Tibial artery (tissue), 4 donors: ENCODE data around the gene EPC1.

Experiments used
- DNase-seq, 2 donors: peaks; one replicate each; pipeline ENCODE4 v3.0.0-alpha.2; 2019
- H3K27ac ChIP-seq, 2 donors: fragments of 200-600 bp; sonication (generic) in 1 of 2; 1 replicate in 1 of 2; 2 replicates in 1 of 2; pipeline ENCODE4 v1.5.1; 2018 to 2019; ENCODE audit warnings: mild to moderate bottlenecking in 1 of 2
- H3K27me3 ChIP-seq, 2 donors: fragments of 200-600 bp; sonication (generic) in 1 of 2; one replicate each; pipeline versions ENCODE4 v1.5.1 to v1.6.0; 2016 to 2019
- H3K36me3 ChIP-seq, 3 donors: fragments of 200-600 bp; sonication (generic) in 2 of 3; one replicate each; pipeline ENCODE4 v1.5.1; 2016 to 2019; ENCODE audit warnings: mild to moderate bottlenecking in 2 of 3
- H3K4me1 ChIP-seq, 4 donors: fragments of 200-600 bp; sonication (generic) in 2 of 4; 1 replicate in 3 of 4; 2 replicates in 1 of 4; pipeline ENCODE4 v1.5.1; 2016 to 2019
- H3K4me3 ChIP-seq, 2 donors: fragments of 200-600 bp; sonication (generic) in 1 of 2; 1 replicate in 1 of 2; 2 replicates in 1 of 2; pipeline ENCODE4 v1.5.1; 2018 to 2019; ENCODE audit warnings: mild to moderate bottlenecking in 2 of 2
- H3K9me3 ChIP-seq, 3 donors: fragments of 200-600 bp; sonication (generic) in 1 of 3; one replicate each; pipeline ENCODE4 v1.5.1; 2016 to 2019
- intact Hi-C: fragments of 100-400 bp; cut with DNase I; formaldehyde crosslinking; loops from one replicate; pipeline ENCODE4 v1.15.0; 2023; ENCODE audit warnings: low total_unique reads
- TF ChIP-seq, protein P1 (sequence below), 2 experiments: fragments of 200-600 bp in 1 of 2; fragments of 450-650 bp in 1 of 2; IDR thresholded peaks; one replicate each; pipeline ENCODE4 v1.5.1; 2017 to 2019; ENCODE audit warnings: antibody characterized with exemption in 2 of 2, mild to moderate bottlenecking in 1 of 2, moderate library complexity in 1 of 2

EPC1 gene

DNA sequence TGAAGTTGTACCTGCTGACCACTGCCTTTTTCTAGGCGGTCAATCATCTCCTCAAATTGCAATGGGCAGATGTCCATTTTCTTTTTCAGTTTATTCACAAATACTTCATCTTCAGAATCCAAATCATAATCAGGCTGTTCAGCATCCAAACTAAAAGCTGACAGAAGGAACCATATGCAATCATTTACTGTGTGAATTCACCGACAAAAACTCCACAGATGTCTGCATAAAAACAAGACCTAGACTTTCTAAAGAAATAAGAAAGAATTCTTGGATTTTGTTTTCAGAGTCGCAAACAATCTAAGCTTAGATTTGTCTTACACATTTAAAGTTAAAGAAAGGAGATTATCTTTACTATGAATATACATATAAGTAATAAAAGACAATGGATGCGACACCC, 53.4 kb downstream of the EPC1 start:
- DNase-seq = no peak
- Histone ChIP-seq H3K36me3 (peaks cover 26 to 33% (median 32%) of the 10 kb centered on the region in 3 donors), H3K4me3 (no peak overlapping the region), H3K9me3 (no peaks in the 10 kb centered on the region), H3K27ac (no peak overlapping the region), H3K27me3 (no peaks in the 10 kb centered on the region), H3K4me1 (peaks cover 0 to 23% (median 2%) of the 10 kb centered on the region in 4 donors)
- TF ChIP-seq, protein P1, sequence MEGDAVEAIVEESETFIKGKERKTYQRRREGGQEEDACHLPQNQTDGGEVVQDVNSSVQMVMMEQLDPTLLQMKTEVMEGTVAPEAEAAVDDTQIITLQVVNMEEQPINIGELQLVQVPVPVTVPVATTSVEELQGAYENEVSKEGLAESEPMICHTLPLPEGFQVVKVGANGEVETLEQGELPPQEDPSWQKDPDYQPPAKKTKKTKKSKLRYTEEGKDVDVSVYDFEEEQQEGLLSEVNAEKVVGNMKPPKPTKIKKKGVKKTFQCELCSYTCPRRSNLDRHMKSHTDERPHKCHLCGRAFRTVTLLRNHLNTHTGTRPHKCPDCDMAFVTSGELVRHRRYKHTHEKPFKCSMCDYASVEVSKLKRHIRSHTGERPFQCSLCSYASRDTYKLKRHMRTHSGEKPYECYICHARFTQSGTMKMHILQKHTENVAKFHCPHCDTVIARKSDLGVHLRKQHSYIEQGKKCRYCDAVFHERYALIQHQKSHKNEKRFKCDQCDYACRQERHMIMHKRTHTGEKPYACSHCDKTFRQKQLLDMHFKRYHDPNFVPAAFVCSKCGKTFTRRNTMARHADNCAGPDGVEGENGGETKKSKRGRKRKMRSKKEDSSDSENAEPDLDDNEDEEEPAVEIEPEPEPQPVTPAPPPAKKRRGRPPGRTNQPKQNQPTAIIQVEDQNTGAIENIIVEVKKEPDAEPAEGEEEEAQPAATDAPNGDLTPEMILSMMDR (IDR thresholded peaks at IDR 0.05) = no peak
- intact Hi-C loops = no loop called here

GRCh38 chr10:32279795-32280194, 67.2 kb downstream of the EPC1 start:
- Histone ChIP-seq H3K4me3 (no peak overlapping the region), H3K27ac (no peak overlapping the region), H3K4me1 (peaks cover 0 to 9% (median 0%) of the 10 kb centered on the region in 4 donors), H3K36me3 (peaks cover 12 to 69% (median 23%) of the 10 kb centered on the region in 3 donors), H3K9me3 (no peaks in the 10 kb centered on the region), H3K27me3 (no peaks in the 10 kb centered on the region)
- intact Hi-C loops = no loop called here
- no peak for DNase-seq
- TF ChIP-seq, protein P1 (IDR thresholded peaks at IDR 0.05) = no peak

GRCh38 chr10:32273336-32273735, 73.6 kb downstream of the EPC1 start:
- Histone ChIP-seq H3K36me3 (peaks cover 46 to 66% (median 53%) of the 10 kb centered on the region in 3 donors), H3K9me3 (no peaks in the 10 kb centered on the region), H3K27ac (no peak overlapping the region), H3K4me1 (peaks cover 0 to 25% (median 0%) of the 10 kb centered on the region in 4 donors), H3K27me3 (no peaks in the 10 kb centered on the region), H3K4me3 (no peak overlapping the region)
- DNase-seq = no peak
- TF ChIP-seq, protein P1 (IDR thresholded peaks at IDR 0.05) = no peak
- intact Hi-C loops = no loop called here

DNA sequence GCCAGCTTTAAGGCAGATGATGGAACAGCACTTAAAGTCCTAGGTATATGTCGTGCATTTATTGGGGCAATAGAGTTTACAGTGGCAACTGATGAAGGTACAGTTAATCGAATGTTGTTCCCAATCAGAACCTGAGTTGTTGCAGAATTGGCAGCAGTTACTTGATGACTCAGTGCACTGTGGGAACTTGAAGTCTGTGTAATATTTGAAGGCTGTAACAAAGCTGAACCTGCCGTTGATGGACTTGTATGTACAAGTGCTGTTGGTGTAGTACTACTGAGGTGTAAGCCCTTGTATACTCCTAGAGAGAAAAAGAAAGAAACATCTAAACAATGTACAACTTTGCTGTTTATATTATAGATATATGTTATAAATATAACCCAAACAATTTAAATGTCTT, 75.3 kb downstream of the EPC1 start:
- Histone ChIP-seq H3K27ac (no peak overlapping the region), H3K9me3 (no peaks in the 10 kb centered on the region), H3K4me1 (peaks cover 0 to 25% (median 0%) of the 10 kb centered on the region in 4 donors), H3K27me3 (no peaks in the 10 kb centered on the region), H3K36me3 (peaks cover 52 to 75% (median 65%) of the 10 kb centered on the region in 3 donors), H3K4me3 (no peak overlapping the region)
- DNase-seq = no peak
- intact Hi-C loops = no loop called here
- TF ChIP-seq, protein P1 (IDR thresholded peaks at IDR 0.05) = no peak

- intact Hi-C loops = no loop called here
- Histone ChIP-seq H3K9me3 (no peaks in the 10 kb centered on the region), H3K27ac (no peak overlapping the region), H3K27me3 (no peaks in the 10 kb centered on the region), H3K4me3 (no peak overlapping the region), H3K36me3 (peaks cover 52 to 62% (median 59%) of the 10 kb centered on the region in 3 donors), H3K4me1 (peaks cover 0 to 33% (median 0%) of the 10 kb centered on the region in 4 donors)
- DNase-seq = no peak
- TF ChIP-seq, protein P1 (IDR thresholded peaks at IDR 0.05) = no peak
Measured at GRCh38 chr10:32269343-32270100, 77.4 kb downstream of the EPC1 start.
